NOMO-1 treated with dmso at 0.1 percent for 144 hours (cell line): ENCODE measurements around the gene DLGAP4.

Experiments
- DNase-seq: peaks from one replicate; lab custom pipeline; 2025; ENCODE audit not compliant: unreplicated experiment; lab: John Stamatoyannopoulos, UW

DLGAP4 gene

GRCh38 chr20:36308353-36308752 lies 2.2 kb downstream of the DLGAP4 start:
- DNase-seq, result no peak

- DNase-seq, result no peak
These were observed 2.8 kb downstream of the DLGAP4 start for GRCh38 chr20:36308986-36309385.

- no peak for DNase-seq
These were observed 3.5 kb downstream of the DLGAP4 start for GRCh38 chr20:36309643-36310042.

- no peak for DNase-seq
These were observed 4.3 kb downstream of the DLGAP4 start for GRCh38 chr20:36310215-36310981.

GRCh38 chr20:36311141-36311853 lies 5.2 kb downstream of the DLGAP4 start:
- no peak for DNase-seq

GRCh38 chr20:36311854-36312723 lies 6.0 kb downstream of the DLGAP4 start:
- no peak for DNase-seq

- DNase-seq, result no peak
These were observed 6.7 kb downstream of the DLGAP4 start for GRCh38 chr20:36312724-36313441.

GRCh38 chr20:36313476-36313875 lies 7.3 kb downstream of the DLGAP4 start:
- DNase-seq, result no peak

GRCh38 chr20:36313926-36314325 lies 7.8 kb downstream of the DLGAP4 start:
- no peak for DNase-seq

- DNase-seq, result no peak
These were observed 8.8 kb downstream of the DLGAP4 start for GRCh38 chr20:36314734-36315544.

GRCh38 chr20:36315545-36316351 lies 9.6 kb downstream of the DLGAP4 start:
- no peak for DNase-seq

- no peak for DNase-seq
These were observed 11.5 kb downstream of the DLGAP4 start for GRCh38 chr20:36317675-36318074.

GRCh38 chr20:36318166-36318565 lies 12.0 kb downstream of the DLGAP4 start:
- no peak for DNase-seq

- no peak for DNase-seq
These were observed 13.5 kb downstream of the DLGAP4 start for GRCh38 chr20:36319356-36320260.

- no peak for DNase-seq
These were observed 14.2 kb downstream of the DLGAP4 start for GRCh38 chr20:36320261-36320897.

- no peak for DNase-seq
These were observed 15.0 kb downstream of the DLGAP4 start for GRCh38 chr20:36320898-36321695.

GRCh38 chr20:36322131-36322530 lies 16.0 kb downstream of the DLGAP4 start:
- no peak for DNase-seq
